ENCODE measurements around the gene MED16. TPM values are rescaled to one million over a fixed set of nuclear protein-coding genes. Genes with fewer than 3 reads are reported as not detected.

The MED16 gene
- total RNA-seq, 6 donors from 2014 or later, result 33.5 to 110 (median 62.1) TPM

GRCh38 chr19:866769-867300 is 26.2 kb downstream of the MED16 start:
- TF ChIP-seq POLR2AphosphoS5 (IDR thresholded peaks at IDR 0.05), result no peak
- TF ChIP-seq POLR2A (IDR thresholded peaks at IDR 0.05), result no peak
- no peak for TF ChIP-seq CTCF (IDR thresholded peaks at IDR 0.05)
- no peak for TF ChIP-seq EP300 (IDR thresholded peaks at IDR 0.05)
- Histone ChIP-seq H3K27me3 (no peaks in the 10 kb centered on the region), H3K9me3 (no peaks in the 10 kb centered on the region), H3K4me3 (no peak overlapping the region), H3K4me1 (peaks cover 16 to 25% (median 24%) of the 10 kb centered on the region in 4 donors), H3K27ac (no peak overlapping the region), H3K36me3 (peaks cover 0 to 43% (median 34%) of the 10 kb centered on the region in 4 donors)
- 87 to 91% methylated on average over 37 of the region's 38 CpGs for WGBS, 2 donors
- DNase-seq, result peak in 1 of 2 donors; percentile 82
- no peak for ATAC-seq (ENCODE audit: low FRiP score in 2 of 2)

- TF ChIP-seq POLR2A (IDR thresholded peaks at IDR 0.05), result no peak
- no peak for TF ChIP-seq POLR2AphosphoS5 (IDR thresholded peaks at IDR 0.05)
- TF ChIP-seq CTCF (IDR thresholded peaks at IDR 0.05), result no peak
- no peak for TF ChIP-seq EP300 (IDR thresholded peaks at IDR 0.05)
- Histone ChIP-seq H3K9me3 (no peaks in the 10 kb centered on the region), H3K36me3 (peaks cover 0 to 12% (median 9%) of the 10 kb centered on the region in 4 donors), H3K4me1 (peaks cover 23 to 56% (median 41%) of the 10 kb centered on the region in 4 donors), H3K27ac (peak overlapping the region in 2 of 4 donors; percentile 51 to 70), H3K4me3 (peak overlapping the region in 3 of 4 donors; percentile 23 to 41 (median 28)), H3K27me3 (peaks cover 0 to 2% (median 0%) of the 10 kb centered on the region in 4 donors)
- DNase-seq (no peak), ATAC-seq (ENCODE audit: low FRiP score in 2 of 2) (no peak)
- WGBS, 2 donors, result 77 to 85% methylated on average over 7 of the region's 7 CpGs
Measured at GRCh38 chr19:863315-863620, 29.7 kb downstream of the MED16 start.

- H3K27ac ChIP-seq, result peak overlapping the region in 2 of 4 donors; percentile 40 to 51
- 23 to 24% methylated on average over 25 to 28 of the region's 48 CpGs for WGBS, 2 donors
- ATAC-seq (ENCODE audit: low FRiP score in 2 of 2) (peak; percentile 32 to 66), DNase-seq (peak; percentile 70 to 94)
- no peaks in the 10 kb centered on the region for H3K9me3 ChIP-seq
- peak overlapping the region in 3 of 4 donors; percentile 23 to 41 (median 28) for H3K4me3 ChIP-seq
- TF ChIP-seq EP300 (IDR thresholded peaks at IDR 0.05), result no peak
- TF ChIP-seq CTCF (IDR thresholded peaks at IDR 0.05), result peak in 1 of 6 experiments; percentile 9
- peaks cover 23 to 56% (median 39%) of the 10 kb centered on the region in 4 donors for H3K4me1 ChIP-seq
- H3K36me3 ChIP-seq, result peaks cover 0 to 7% (median 3%) of the 10 kb centered on the region in 4 donors
- peaks cover 0 to 2% (median 0%) of the 10 kb centered on the region in 4 donors for H3K27me3 ChIP-seq
Measured at GRCh38 chr19:862581-863314, 30.2 kb downstream of the MED16 start.

GRCh38 chr19:861756-862580 is 31.0 kb downstream of the MED16 start:
- H3K27ac ChIP-seq, result peak overlapping the region in 1 of 4 donors; percentile 51
- DNase-seq (peak; percentile 61 to 93), ATAC-seq (ENCODE audit: low FRiP score in 2 of 2) (peak; percentile 23 to 75)
- peaks cover 0 to 2% (median 0%) of the 10 kb centered on the region in 4 donors for H3K27me3 ChIP-seq
- H3K4me1 ChIP-seq, result peaks cover 23 to 56% (median 39%) of the 10 kb centered on the region in 4 donors
- 6 to 16% methylated on average over 17 to 37 of the region's 60 CpGs for WGBS, 2 donors
- peak overlapping the region in 3 of 4 donors; percentile 23 to 57 (median 28) for H3K4me3 ChIP-seq
- TF ChIP-seq EP300 (IDR thresholded peaks at IDR 0.05), result no peak
- peak in 1 of 6 experiments; percentile 31 for TF ChIP-seq CTCF (IDR thresholded peaks at IDR 0.05)
- H3K36me3 ChIP-seq, result no peaks in the 10 kb centered on the region
- no peaks in the 10 kb centered on the region for H3K9me3 ChIP-seq
